ENCODE results near the gene KCNMA1.
"Not testable (repeated sequence)": the region's sequence is repeated elsewhere in the genome, so short reads cannot be mapped to it uniquely, and the experiment has no call there.

Gene KCNMA1

GRCh38 chr10:77529050-77529576 is 108.5 kb downstream of the KCNMA1 start:
- H3K4me1 ChIP-seq (ENCODE audit: control insufficient read depth in 2 of 2, insufficient read depth in 2 of 2, low read length in 2 of 2) = peaks cover 0 to 3% of the 10 kb centered on the region in 2 donors

GRCh38 chr10:77527839-77528238 is 109.8 kb downstream of the KCNMA1 start:
- Histone ChIP-seq H3K4me3 (ENCODE audit: low read length in 2 of 2) (no peak overlapping the region), H3K36me3 (ENCODE audit: control insufficient read depth in 2 of 2, insufficient read depth in 2 of 2, low read length in 2 of 2) (no peaks in the 10 kb centered on the region), H3K9ac (ENCODE audit: low read depth in 1 of 2, low read length in 2 of 2) (no peak overlapping the region), H3K4me1 (ENCODE audit: control insufficient read depth in 2 of 2, insufficient read depth in 2 of 2, low read length in 2 of 2) (no peaks in the 10 kb centered on the region), H3K9me3 (ENCODE audit: control insufficient read depth in 2 of 2, low read length in 2 of 2) (no peaks in the 10 kb centered on the region), H3K27me3 (ENCODE audit: control insufficient read depth in 2 of 2, insufficient read depth in 2 of 2, low read length in 2 of 2) (no peaks in the 10 kb centered on the region), H3K27ac (ENCODE audit: low read depth in 2 of 2, low read length in 2 of 2) (no peak overlapping the region)

More at GRCh38 chr10:77529050-77529576, 108.5 kb downstream of the KCNMA1 start:
- no peaks in the 10 kb centered on the region for H3K36me3 ChIP-seq (ENCODE audit: control insufficient read depth in 2 of 2, insufficient read depth in 2 of 2, low read length in 2 of 2)
- H3K27me3 ChIP-seq (ENCODE audit: control insufficient read depth in 2 of 2, insufficient read depth in 2 of 2, low read length in 2 of 2) = no peaks in the 10 kb centered on the region
- H3K27ac ChIP-seq (ENCODE audit: low read depth in 2 of 2, low read length in 2 of 2) = no peak overlapping the region
- no peak overlapping the region for H3K9ac ChIP-seq (ENCODE audit: low read depth in 1 of 2, low read length in 2 of 2)
- no peak overlapping the region for H3K4me3 ChIP-seq (ENCODE audit: low read length in 2 of 2)
- H3K9me3 ChIP-seq (ENCODE audit: control insufficient read depth in 2 of 2, low read length in 2 of 2) = no peaks in the 10 kb centered on the region

- Histone ChIP-seq H3K4me3 (ENCODE audit: low read length in 2 of 2) (no peak overlapping the region), H3K4me1 (ENCODE audit: control insufficient read depth in 2 of 2, insufficient read depth in 2 of 2, low read length in 2 of 2) (no peaks in the 10 kb centered on the region), H3K9me3 (ENCODE audit: control insufficient read depth in 2 of 2, low read length in 2 of 2) (no peaks in the 10 kb centered on the region), H3K9ac (ENCODE audit: low read depth in 1 of 2, low read length in 2 of 2) (no peak overlapping the region), H3K36me3 (ENCODE audit: control insufficient read depth in 2 of 2, insufficient read depth in 2 of 2, low read length in 2 of 2) (no peaks in the 10 kb centered on the region), H3K27ac (ENCODE audit: low read depth in 2 of 2, low read length in 2 of 2) (no peak overlapping the region), H3K27me3 (ENCODE audit: control insufficient read depth in 2 of 2, insufficient read depth in 2 of 2, low read length in 2 of 2) (no peaks in the 10 kb centered on the region)
Observed at GRCh38 chr10:77526868-77527617, 110.6 kb downstream of the KCNMA1 start.

GRCh38 chr10:77524281-77524711 is 113.3 kb downstream of the KCNMA1 start:
- H3K4me3 ChIP-seq (ENCODE audit: low read length in 2 of 2) = no peak overlapping the region
- H3K27me3 ChIP-seq (ENCODE audit: control insufficient read depth in 2 of 2, insufficient read depth in 2 of 2, low read length in 2 of 2) = no peaks in the 10 kb centered on the region
- H3K9me3 ChIP-seq (ENCODE audit: control insufficient read depth in 2 of 2, low read length in 2 of 2) = no peaks in the 10 kb centered on the region
- no peaks in the 10 kb centered on the region for H3K36me3 ChIP-seq (ENCODE audit: control insufficient read depth in 2 of 2, insufficient read depth in 2 of 2, low read length in 2 of 2)
- no peak overlapping the region for H3K27ac ChIP-seq (ENCODE audit: low read depth in 2 of 2, low read length in 2 of 2)
- no peaks in the 10 kb centered on the region for H3K4me1 ChIP-seq (ENCODE audit: control insufficient read depth in 2 of 2, insufficient read depth in 2 of 2, low read length in 2 of 2)
- no peak overlapping the region for H3K9ac ChIP-seq (ENCODE audit: low read depth in 1 of 2, low read length in 2 of 2)

GRCh38 chr10:77522268-77522809 is 115.3 kb downstream of the KCNMA1 start:
- Histone ChIP-seq H3K9me3 (ENCODE audit: control insufficient read depth in 2 of 2, low read length in 2 of 2) (no peaks in the 10 kb centered on the region), H3K27me3 (ENCODE audit: control insufficient read depth in 2 of 2, insufficient read depth in 2 of 2, low read length in 2 of 2) (no peaks in the 10 kb centered on the region), H3K4me3 (ENCODE audit: low read length in 2 of 2) (no peak overlapping the region), H3K36me3 (ENCODE audit: control insufficient read depth in 2 of 2, insufficient read depth in 2 of 2, low read length in 2 of 2) (no peaks in the 10 kb centered on the region), H3K4me1 (ENCODE audit: control insufficient read depth in 2 of 2, insufficient read depth in 2 of 2, low read length in 2 of 2) (peaks cover 3% of the 10 kb centered on the region in 2 donors), H3K9ac (ENCODE audit: low read depth in 1 of 2, low read length in 2 of 2) (no peak overlapping the region), H3K27ac (ENCODE audit: low read depth in 2 of 2, low read length in 2 of 2) (no peak overlapping the region)

GRCh38 chr10:77520995-77521394 is 116.6 kb downstream of the KCNMA1 start:
- Histone ChIP-seq H3K9ac (ENCODE audit: low read depth in 1 of 2, low read length in 2 of 2) (no peak overlapping the region), H3K36me3 (ENCODE audit: control insufficient read depth in 2 of 2, insufficient read depth in 2 of 2, low read length in 2 of 2) (no peaks in the 10 kb centered on the region), H3K4me1 (ENCODE audit: control insufficient read depth in 2 of 2, insufficient read depth in 2 of 2, low read length in 2 of 2) (peaks cover 3 to 6% of the 10 kb centered on the region in 2 donors), H3K27ac (ENCODE audit: low read depth in 2 of 2, low read length in 2 of 2) (no peak overlapping the region), H3K4me3 (ENCODE audit: low read length in 2 of 2) (no peak overlapping the region), H3K9me3 (ENCODE audit: control insufficient read depth in 2 of 2, low read length in 2 of 2) (no peaks in the 10 kb centered on the region), H3K27me3 (ENCODE audit: control insufficient read depth in 2 of 2, insufficient read depth in 2 of 2, low read length in 2 of 2) (no peaks in the 10 kb centered on the region)

- Histone ChIP-seq H3K4me1 (ENCODE audit: control insufficient read depth in 2 of 2, insufficient read depth in 2 of 2, low read length in 2 of 2) (peaks cover 5 to 6% of the 10 kb centered on the region in 2 donors), H3K27me3 (ENCODE audit: control insufficient read depth in 2 of 2, insufficient read depth in 2 of 2, low read length in 2 of 2) (no peaks in the 10 kb centered on the region), H3K9ac (ENCODE audit: low read depth in 1 of 2, low read length in 2 of 2) (no peak overlapping the region), H3K4me3 (ENCODE audit: low read length in 2 of 2) (no peak overlapping the region), H3K9me3 (ENCODE audit: control insufficient read depth in 2 of 2, low read length in 2 of 2) (no peaks in the 10 kb centered on the region), H3K36me3 (ENCODE audit: control insufficient read depth in 2 of 2, insufficient read depth in 2 of 2, low read length in 2 of 2) (no peaks in the 10 kb centered on the region), H3K27ac (ENCODE audit: low read depth in 2 of 2, low read length in 2 of 2) (no peak overlapping the region)
Observed at GRCh38 chr10:77520290-77520689, 117.3 kb downstream of the KCNMA1 start.

GRCh38 chr10:77519791-77520190 is 117.8 kb downstream of the KCNMA1 start:
- not testable (repeated sequence) for H3K4me1 ChIP-seq (ENCODE audit: control insufficient read depth in 2 of 2, insufficient read depth in 2 of 2, low read length in 2 of 2); H3K9me3 ChIP-seq (ENCODE audit: control insufficient read depth in 2 of 2, low read length in 2 of 2); H3K4me3 ChIP-seq (ENCODE audit: low read length in 2 of 2); H3K9ac ChIP-seq (ENCODE audit: low read depth in 1 of 2, low read length in 2 of 2); H3K36me3 ChIP-seq (ENCODE audit: control insufficient read depth in 2 of 2, insufficient read depth in 2 of 2, low read length in 2 of 2); H3K27ac ChIP-seq (ENCODE audit: low read depth in 2 of 2, low read length in 2 of 2); H3K27me3 ChIP-seq (ENCODE audit: control insufficient read depth in 2 of 2, insufficient read depth in 2 of 2, low read length in 2 of 2)

GRCh38 chr10:77518910-77519274 is 118.7 kb downstream of the KCNMA1 start:
- Histone ChIP-seq H3K27ac (ENCODE audit: low read depth in 2 of 2, low read length in 2 of 2) (no peak overlapping the region), H3K27me3 (ENCODE audit: control insufficient read depth in 2 of 2, insufficient read depth in 2 of 2, low read length in 2 of 2) (no peaks in the 10 kb centered on the region), H3K9me3 (ENCODE audit: control insufficient read depth in 2 of 2, low read length in 2 of 2) (no peaks in the 10 kb centered on the region), H3K9ac (ENCODE audit: low read depth in 1 of 2, low read length in 2 of 2) (no peak overlapping the region), H3K36me3 (ENCODE audit: control insufficient read depth in 2 of 2, insufficient read depth in 2 of 2, low read length in 2 of 2) (no peaks in the 10 kb centered on the region), H3K4me1 (ENCODE audit: control insufficient read depth in 2 of 2, insufficient read depth in 2 of 2, low read length in 2 of 2) (peaks cover 5 to 10% of the 10 kb centered on the region in 2 donors), H3K4me3 (ENCODE audit: low read length in 2 of 2) (no peak overlapping the region)

GRCh38 chr10:77518241-77518909 is 119.2 kb downstream of the KCNMA1 start:
- Histone ChIP-seq H3K27ac (ENCODE audit: low read depth in 2 of 2, low read length in 2 of 2) (no peak overlapping the region), H3K27me3 (ENCODE audit: control insufficient read depth in 2 of 2, insufficient read depth in 2 of 2, low read length in 2 of 2) (no peaks in the 10 kb centered on the region), H3K4me3 (ENCODE audit: low read length in 2 of 2) (no peak overlapping the region), H3K9ac (ENCODE audit: low read depth in 1 of 2, low read length in 2 of 2) (no peak overlapping the region), H3K36me3 (ENCODE audit: control insufficient read depth in 2 of 2, insufficient read depth in 2 of 2, low read length in 2 of 2) (no peaks in the 10 kb centered on the region), H3K9me3 (ENCODE audit: control insufficient read depth in 2 of 2, low read length in 2 of 2) (no peaks in the 10 kb centered on the region), H3K4me1 (ENCODE audit: control insufficient read depth in 2 of 2, insufficient read depth in 2 of 2, low read length in 2 of 2) (peaks cover 5 to 13% of the 10 kb centered on the region in 2 donors)
